Measurements from ENCODE around the gene ACER1. TPM values are rescaled to one million over a fixed set of nuclear protein-coding genes. Genes with fewer than 3 reads are reported as not detected.

Gene ACER1
- total RNA-seq, 6 experiments from 2014 or later: not detected

- H3K27me3 Mint-ChIP-seq (ENCODE audit: insufficient read depth): no peaks in the 10 kb centered on the region; the same call in 1 of the 2 replicates
- H3K9me3 Mint-ChIP-seq: no peaks in the 10 kb centered on the region
- no peak for DNase-seq
- TF ChIP-seq CTCF (IDR thresholded peaks at IDR 0.05): no peak
- no peak overlapping the region for H3K27ac Mint-ChIP-seq
- H3K36me3 Mint-ChIP-seq (ENCODE audit: low read depth): peaks cover 31% of the 10 kb centered on the region
- H3K4me1 Mint-ChIP-seq (ENCODE audit: low read depth): peaks cover 13% of the 10 kb centered on the region
- H3K4me3 Mint-ChIP-seq: no peak overlapping the region
Observed at GRCh38 chr19:6259312-6259861, 74.0 kb downstream of the ACER1 start.

GRCh38 chr19:6258812-6259311 lies 74.5 kb downstream of the ACER1 start:
- peaks cover 8% of the 10 kb centered on the region for H3K4me1 Mint-ChIP-seq (ENCODE audit: low read depth)
- H3K36me3 Mint-ChIP-seq (ENCODE audit: low read depth): peaks cover 32% of the 10 kb centered on the region
- no peak overlapping the region for H3K4me3 Mint-ChIP-seq
- H3K9me3 Mint-ChIP-seq: no peaks in the 10 kb centered on the region
- TF ChIP-seq CTCF (IDR thresholded peaks at IDR 0.05): no peak
- DNase-seq: no peak
- no peak overlapping the region for H3K27ac Mint-ChIP-seq
- no peaks in the 10 kb centered on the region; the same call in 1 of the 2 replicates for H3K27me3 Mint-ChIP-seq (ENCODE audit: insufficient read depth)

Other genes starting within 250 kb of the ACER1 start
- gene RFX2, start 223.1 kb downstream of the ACER1 start, total RNA-seq (2021; fragmentation: NEBNext Ultra II Directional; extraction: Animal tissue kit (Norgen Biotek cat#: 25700)): 1 to 10 TPM; 6.3 to 9.5 (median 6.9) TPM
- not detected for gene ACSBG2, start 197.9 kb downstream of the ACER1 start, total RNA-seq (2021; fragmentation: NEBNext Ultra II Directional; extraction: Animal tissue kit (Norgen Biotek cat#: 25700))
- 10 to 100 TPM; 54.6 to 69.4 (median 59.5) TPM for gene MLLT1, start 53.6 kb downstream of the ACER1 start, total RNA-seq (2021; fragmentation: NEBNext Ultra II Directional; extraction: Animal tissue kit (Norgen Biotek cat#: 25700))
- gene CLPP, start 27.9 kb upstream of the ACER1 start, total RNA-seq (2021; fragmentation: NEBNext Ultra II Directional; extraction: Animal tissue kit (Norgen Biotek cat#: 25700)): 100 to 1,000 TPM; 106 to 114 (median 107) TPM
- 10 to 100 TPM; 40.8 to 60.7 (median 47.9) TPM for gene ALKBH7, start 39.2 kb upstream of the ACER1 start, total RNA-seq (2021; fragmentation: NEBNext Ultra II Directional; extraction: Animal tissue kit (Norgen Biotek cat#: 25700))
- 1 to 10 TPM; 1.1 to 2.0 (median 1.5) TPM for gene PSPN, start 42.3 kb upstream of the ACER1 start, total RNA-seq (2021; fragmentation: NEBNext Ultra II Directional; extraction: Animal tissue kit (Norgen Biotek cat#: 25700))
- gene GTF2F1, start 59.6 kb upstream of the ACER1 start, total RNA-seq (2021; fragmentation: NEBNext Ultra II Directional; extraction: Animal tissue kit (Norgen Biotek cat#: 25700)): 10 to 100 TPM; 70.4 to 75.1 (median 71.4) TPM
- 100 to 1,000 TPM; 259 to 312 (median 301) TPM for gene KHSRP, start 91.2 kb upstream of the ACER1 start, total RNA-seq (2021; fragmentation: NEBNext Ultra II Directional; extraction: Animal tissue kit (Norgen Biotek cat#: 25700))
- not detected for gene SLC25A41, start 100.2 kb upstream of the ACER1 start, total RNA-seq (2021; fragmentation: NEBNext Ultra II Directional; extraction: Animal tissue kit (Norgen Biotek cat#: 25700))
- 10 to 100 TPM; 15.4 to 25.3 (median 16.8) TPM for gene SLC25A23, start 126.2 kb upstream of the ACER1 start, total RNA-seq (2021; fragmentation: NEBNext Ultra II Directional; extraction: Animal tissue kit (Norgen Biotek cat#: 25700))
- gene CRB3, start 130.7 kb upstream of the ACER1 start, total RNA-seq (2021; fragmentation: NEBNext Ultra II Directional; extraction: Animal tissue kit (Norgen Biotek cat#: 25700)): not detected
- not detected for gene DENND1C, start 148.2 kb upstream of the ACER1 start, total RNA-seq (2021; fragmentation: NEBNext Ultra II Directional; extraction: Animal tissue kit (Norgen Biotek cat#: 25700))
- gene TUBB4A, start 168.7 kb upstream of the ACER1 start, total RNA-seq (2021; fragmentation: NEBNext Ultra II Directional; extraction: Animal tissue kit (Norgen Biotek cat#: 25700)): not detected
- 1 to 10 TPM in 4 of 6 experiments, under 1 TPM in 2; 0.57 to 3.7 (median 3.2) TPM for gene TNFSF9, start 197.4 kb upstream of the ACER1 start, total RNA-seq (2021; fragmentation: NEBNext Ultra II Directional; extraction: Animal tissue kit (Norgen Biotek cat#: 25700))